ENCODE measurements around the gene WDR27. TPM values are rescaled to one million over a fixed set of nuclear protein-coding genes. Genes with fewer than 3 reads are reported as not detected.

The WDR27 gene
- total and polyA plus RNA-seq, 12 donors = 6.0 to 66.7 (median 27.7) TPM

DNA sequence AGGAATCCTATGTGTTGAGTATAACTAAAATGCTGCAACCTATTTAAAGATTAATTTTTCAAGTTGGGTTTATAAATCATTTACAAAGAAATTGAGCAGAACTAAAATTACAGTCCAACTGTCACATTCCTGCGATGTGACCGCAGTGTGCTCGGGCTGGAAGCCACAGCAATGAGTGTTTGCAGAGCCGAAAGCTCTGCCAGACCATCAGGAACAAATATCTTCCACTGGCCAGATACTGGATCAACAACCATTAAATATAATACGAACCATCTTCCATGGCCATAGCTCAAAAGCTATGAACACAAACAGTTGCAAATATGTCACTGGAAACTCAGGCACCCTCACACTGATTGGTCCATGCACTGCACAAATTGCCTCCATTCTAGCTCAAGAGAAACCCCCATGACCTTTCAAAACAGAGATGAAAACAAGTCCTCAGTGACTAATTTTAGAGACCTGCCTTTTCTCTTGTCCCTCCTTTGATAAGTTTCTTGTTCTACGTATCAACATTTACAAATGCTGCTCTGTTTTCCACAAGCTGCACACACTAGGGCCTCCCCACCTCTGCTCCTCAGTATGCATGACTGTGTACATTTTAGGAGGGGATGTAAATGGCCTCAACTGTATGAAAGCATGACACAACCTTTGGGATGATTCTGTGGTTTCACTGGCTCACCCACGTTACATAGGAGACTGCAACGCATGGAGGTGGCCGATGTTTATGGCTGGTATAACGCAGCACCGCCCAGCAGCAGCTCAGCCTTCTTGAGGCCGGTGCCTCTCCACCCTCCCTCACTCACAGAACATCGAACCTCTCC, 171.7 kb downstream of the WDR27 start:
- Histone ChIP-seq H3K27me3 (no peaks in the 10 kb centered on the region), H3K9me3 (replicated peaks in 1 of 3) (no peaks in the 10 kb centered on the region), H3K27ac (no peak overlapping the region), H3K4me3 (no peak overlapping the region), H3K36me3 (replicated peaks in 1 of 2) (no peaks in the 10 kb centered on the region), H3K4me1 (replicated peaks in 1 of 2) (no peaks in the 10 kb centered on the region)
- intact Hi-C loops (cut with DNase I) = no loop called here
- no peak for DNase-seq
- TF ChIP-seq, protein P1, sequence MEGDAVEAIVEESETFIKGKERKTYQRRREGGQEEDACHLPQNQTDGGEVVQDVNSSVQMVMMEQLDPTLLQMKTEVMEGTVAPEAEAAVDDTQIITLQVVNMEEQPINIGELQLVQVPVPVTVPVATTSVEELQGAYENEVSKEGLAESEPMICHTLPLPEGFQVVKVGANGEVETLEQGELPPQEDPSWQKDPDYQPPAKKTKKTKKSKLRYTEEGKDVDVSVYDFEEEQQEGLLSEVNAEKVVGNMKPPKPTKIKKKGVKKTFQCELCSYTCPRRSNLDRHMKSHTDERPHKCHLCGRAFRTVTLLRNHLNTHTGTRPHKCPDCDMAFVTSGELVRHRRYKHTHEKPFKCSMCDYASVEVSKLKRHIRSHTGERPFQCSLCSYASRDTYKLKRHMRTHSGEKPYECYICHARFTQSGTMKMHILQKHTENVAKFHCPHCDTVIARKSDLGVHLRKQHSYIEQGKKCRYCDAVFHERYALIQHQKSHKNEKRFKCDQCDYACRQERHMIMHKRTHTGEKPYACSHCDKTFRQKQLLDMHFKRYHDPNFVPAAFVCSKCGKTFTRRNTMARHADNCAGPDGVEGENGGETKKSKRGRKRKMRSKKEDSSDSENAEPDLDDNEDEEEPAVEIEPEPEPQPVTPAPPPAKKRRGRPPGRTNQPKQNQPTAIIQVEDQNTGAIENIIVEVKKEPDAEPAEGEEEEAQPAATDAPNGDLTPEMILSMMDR (IDR thresholded peaks at IDR 0.05) = no peak
- 81 to 89% (median 84%) methylated on average over 13 of the region's 13 CpGs for WGBS, 4 donors

DNA sequence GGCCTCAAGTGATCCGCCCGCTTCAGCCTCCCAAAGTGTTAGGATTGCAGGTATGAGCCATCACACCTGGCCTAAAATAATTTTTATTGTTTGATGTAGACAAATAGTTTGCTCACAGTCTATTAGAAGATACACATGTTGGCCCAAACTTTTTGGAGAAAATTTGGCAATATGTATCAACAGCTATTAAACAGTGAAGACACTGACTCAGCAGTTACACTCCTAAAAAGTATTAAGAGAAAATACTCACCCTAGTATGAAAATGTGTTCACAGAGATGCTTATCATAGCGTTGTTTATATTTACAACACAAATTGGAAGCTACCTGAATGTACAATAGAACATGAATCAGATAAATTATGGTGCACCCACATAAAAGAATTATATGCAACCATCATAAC, 173.1 kb downstream of the WDR27 start:
- H3K9me3 ChIP-seq (replicated peaks in 1 of 3) = no peaks in the 10 kb centered on the region
- H3K27me3 ChIP-seq = no peaks in the 10 kb centered on the region
- no peaks in the 10 kb centered on the region for H3K36me3 ChIP-seq (replicated peaks in 1 of 2)
- no peak overlapping the region for H3K27ac ChIP-seq
- intact Hi-C loops (cut with DNase I) = no loop called here
- H3K4me1 ChIP-seq (replicated peaks in 1 of 2) = no peaks in the 10 kb centered on the region
- TF ChIP-seq, protein P1 (IDR thresholded peaks at IDR 0.05) = no peak
- no peak for TF ChIP-seq POLR2A (IDR thresholded peaks at IDR 0.05)
- WGBS, 4 donors = 97 to 99% (median 98%) methylated on average over 3 of the region's 3 CpGs
- no peak for DNase-seq
- H3K4me3 ChIP-seq = no peak overlapping the region

DNA sequence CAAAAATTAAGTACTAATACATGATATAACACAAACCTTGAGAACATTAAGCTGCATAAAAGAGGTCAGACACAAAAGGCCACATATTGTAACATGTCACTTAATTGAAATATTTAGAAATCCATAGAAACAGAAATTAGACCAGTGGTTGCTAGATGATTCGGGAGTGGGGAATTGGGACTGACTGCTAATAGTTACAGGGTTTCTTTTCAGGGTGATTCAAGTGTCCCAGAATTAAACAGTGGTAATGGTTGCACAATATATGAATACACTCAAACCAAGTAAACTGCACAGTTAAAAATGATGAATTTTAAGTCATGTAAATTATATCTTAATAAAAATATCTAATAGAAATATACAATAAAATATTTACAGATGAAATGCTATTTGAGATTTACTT, 174.5 kb downstream of the WDR27 start:
- H3K27ac ChIP-seq = no peak overlapping the region
- no peaks in the 10 kb centered on the region for H3K4me1 ChIP-seq (replicated peaks in 1 of 2)
- H3K9me3 ChIP-seq (replicated peaks in 1 of 3) = no peaks in the 10 kb centered on the region
- intact Hi-C loops (cut with DNase I) = no loop called here
- H3K4me3 ChIP-seq = no peak overlapping the region
- H3K27me3 ChIP-seq = no peaks in the 10 kb centered on the region
- TF ChIP-seq, protein P1 (IDR thresholded peaks at IDR 0.05) = no peak
- TF ChIP-seq POLR2A (IDR thresholded peaks at IDR 0.05) = no peak
- no peaks in the 10 kb centered on the region for H3K36me3 ChIP-seq (replicated peaks in 1 of 2)
- 91 to 94% (median 93%) methylated on average over 1 of the region's 1 CpG for WGBS, 4 donors
- no peak for DNase-seq

DNA sequence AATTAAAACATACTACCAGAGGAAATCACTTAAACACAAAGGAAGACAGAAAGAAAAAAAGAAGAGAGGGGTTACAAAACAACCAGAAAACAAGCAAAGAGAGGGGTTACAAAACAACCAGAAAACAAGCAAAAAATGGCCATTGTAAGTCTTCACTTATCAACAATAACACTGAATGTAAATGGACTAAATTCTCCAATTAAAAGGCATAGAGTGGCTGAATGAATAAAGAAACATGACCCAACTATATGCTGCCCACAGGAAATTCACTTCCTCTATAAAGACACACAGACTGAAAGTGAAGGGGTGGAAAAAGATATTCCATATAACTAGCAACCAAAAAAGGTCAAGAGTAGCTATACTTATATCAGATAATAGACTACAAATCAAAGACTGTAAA, 180.0 kb downstream of the WDR27 start:
- Histone ChIP-seq H3K36me3 (replicated peaks in 1 of 2) (no peaks in the 10 kb centered on the region), H3K4me1 (replicated peaks in 1 of 2) (no peaks in the 10 kb centered on the region), H3K27me3 (no peaks in the 10 kb centered on the region), H3K4me3 (no peak overlapping the region), H3K27ac (no peak overlapping the region), H3K9me3 (replicated peaks in 1 of 3) (no peaks in the 10 kb centered on the region)
- DNase-seq = no peak
- intact Hi-C loops (cut with DNase I) = no loop called here
- TF ChIP-seq, protein P1 (IDR thresholded peaks at IDR 0.05) = no peak
- TF ChIP-seq POLR2A (IDR thresholded peaks at IDR 0.05) = no peak
